Osteoblast (primary cell): ENCODE results near the gene ADM. TPM values are rescaled to one million over a fixed set of nuclear protein-coding genes. Genes with fewer than 3 reads are reported as not detected.
A peak's percentile ranks its signal among the peaks of the same experiment; 100 is the strongest.

Source experiments
- DNase-seq: peaks from one replicate; pipeline ENCODE4 v3.0.0; 2011; ENCODE audit warnings: low spot score, mixed read lengths; ENCODE audit not compliant: insufficient read length; ENCODE audit errors: missing footprints
- H2AFZ ChIP-seq: 2 replicates; pipeline ENCODE4 v1.6.0; 2011; ENCODE audit warnings: mild to moderate bottlenecking, low read length
- H3K27ac ChIP-seq: 2 replicates; pipeline ENCODE4 v1.5.1; 2011; ENCODE audit warnings: mild to moderate bottlenecking, low read depth, low read length, moderate library complexity
- H3K27me3 ChIP-seq: 2 replicates; pipeline ENCODE4 v1.6.0; 2012; ENCODE audit warnings: mild to moderate bottlenecking, control low read depth, inconsistent platforms, low read length, moderate library complexity; ENCODE audit not compliant: insufficient read depth
- H3K36me3 ChIP-seq: 2 replicates; pipeline ENCODE4 v1.5.1; 2011; ENCODE audit warnings: mild to moderate bottlenecking, low read length, control low read depth, moderate library complexity; ENCODE audit not compliant: insufficient read depth
- H3K4me1 ChIP-seq: 2 replicates; pipeline ENCODE4 v1.5.1; 2011; ENCODE audit warnings: mild to moderate bottlenecking, low read length, control low read depth, moderate library complexity; ENCODE audit not compliant: insufficient read depth
- H3K4me2 ChIP-seq: 2 replicates; pipeline ENCODE4 v1.6.0; 2011; ENCODE audit warnings: mild to moderate bottlenecking, low read length; ENCODE audit not compliant: insufficient read depth
- H3K4me3 ChIP-seq: fragments of 200-600 bp; sonication (generic); 3 replicates; pipeline ENCODE4 v1.5.1; 2012; ENCODE audit warnings: mild to moderate bottlenecking, low read length, inconsistent platforms; ENCODE audit not compliant: insufficient read depth
- H3K79me2 ChIP-seq: 2 replicates; pipeline ENCODE4 v1.6.0; 2012; ENCODE audit warnings: mild to moderate bottlenecking, low read length, control low read depth, inconsistent platforms; ENCODE audit not compliant: insufficient read depth
- H3K9me3 ChIP-seq: 2 replicates; pipeline ENCODE4 v1.5.1; 2011; ENCODE audit warnings: low read depth, low read length, control low read depth
- H4K20me1 ChIP-seq: 2 replicates; pipeline ENCODE4 v1.6.0; 2012; ENCODE audit warnings: mild to moderate bottlenecking, low read length, control low read depth; ENCODE audit not compliant: insufficient read depth
- CTCF ChIP-seq: IDR thresholded peaks from 2 replicates; pipeline ENCODE4 v1.5.1; 2011; ENCODE audit warnings: mild to moderate bottlenecking, low read depth, low read length, moderate library complexity; ENCODE audit errors: extremely low read depth
- total RNA-seq: library from RNA; depleted of rRNA; stranded (reverse); fragments of >200 nt; gene quantifications from 2 replicates; pipeline ENCODE4 v1.2.3, GENCODE V29; 2012

ADM gene
- total RNA-seq, 1 donor: 250 TPM

- H2AFZ ChIP-seq: no peak overlapping the region
- H3K36me3 ChIP-seq: peaks cover 3% of the 10 kb centered on the region
- DNase-seq: no peak
- H4K20me1 ChIP-seq: peaks cover 34% of the 10 kb centered on the region
- no peak for TF ChIP-seq CTCF
- H3K4me2 ChIP-seq: no peak overlapping the region
- H3K27ac ChIP-seq: no peak overlapping the region
- peaks cover 89% of the 10 kb centered on the region for H3K79me2 ChIP-seq
- H3K4me3 ChIP-seq: no peak overlapping the region
- H3K4me1 ChIP-seq: peaks cover 22% of the 10 kb centered on the region
- H3K9me3 ChIP-seq: no peaks in the 10 kb centered on the region
- H3K27me3 ChIP-seq: no peaks in the 10 kb centered on the region
These were observed 15.0 kb upstream of the ADM start for GRCh38 chr11:10289765-10290380.

GRCh38 chr11:10291801-10292638, 12.9 kb upstream of the ADM start:
- peak; percentile 56 for DNase-seq
- H3K27me3 ChIP-seq: no peaks in the 10 kb centered on the region

GRCh38 chr11:10293423-10294289, 11.2 kb upstream of the ADM start, which contains the start of gene SBF2:
Gene SBF2 (minus strand): TSS chr11:10294219. CDS start chr11:10294069, 150 bp downstream.
- Histone ChIP-seq H2AFZ (peak within 1 kb of the TSS; percentile 91), H3K27ac (peak within 1 kb of the TSS; percentile 93)
- no peak for TF ChIP-seq CTCF

More at GRCh38 chr11:10291801-10292638, 12.9 kb upstream of the ADM start:
- H4K20me1 ChIP-seq: peaks cover 34% of the 10 kb centered on the region
- H3K36me3 ChIP-seq: peaks cover 3% of the 10 kb centered on the region
- peak overlapping the region; percentile 99 for H3K4me2 ChIP-seq
- H3K4me1 ChIP-seq: peaks cover 21% of the 10 kb centered on the region
- H3K4me3 ChIP-seq: no peak overlapping the region
- H3K79me2 ChIP-seq: peaks cover 69% of the 10 kb centered on the region
- TF ChIP-seq CTCF: no peak
- H3K9me3 ChIP-seq: no peaks in the 10 kb centered on the region
- H2AFZ ChIP-seq: no peak overlapping the region
- peak overlapping the region; percentile 93 for H3K27ac ChIP-seq

More at GRCh38 chr11:10293423-10294289, 11.2 kb upstream of the ADM start, which contains the start of gene SBF2:
- Histone ChIP-seq H3K9me3 (no peaks in the 10 kb centered on the region), H3K4me2 (peak within 1 kb of the TSS; percentile 99), H3K27me3 (no peaks in the 10 kb centered on the region), H4K20me1 (peaks cover 18% of the 10 kb centered on the region), H3K4me1 (peaks cover 18% of the 10 kb centered on the region), H3K36me3 (peaks cover 3% of the 10 kb centered on the region), H3K4me3 (peak within 1 kb of the TSS; percentile 91), H3K79me2 (peaks cover 52% of the 10 kb centered on the region)
- DNase-seq: peak; percentile 98
